A673 (cell line): ENCODE results near the gene TMEM125. TPM values are rescaled to one million over a fixed set of nuclear protein-coding genes. Genes with fewer than 3 reads are reported as not detected.

ENCODE experiments used
- BruUV-seq: library from RNA; stranded (reverse); fragments of 400-500 nt; replicated peaks from 2 replicates; lab custom pipeline; 2021; lab: Mats Ljungman, UMichigan
- CTCF ChIA-PET: fragments of 300-600 bp; sonication (Branson Sonifier 250); formaldehyde crosslinking; loops from one replicate; lab custom pipeline; 2022; ENCODE audit warnings: antibody characterized with exemption; lab: Charles Lee
- POLR2A ChIA-PET: fragments of 300-600 bp; sonication (Branson Sonifier 250); formaldehyde crosslinking; loops from one replicate; lab custom pipeline; 2022; ENCODE audit warnings: antibody characterized with exemption; ENCODE audit not compliant: low non-redundant PET; lab: Charles Lee
- DNase-seq: peaks from one replicate; pipeline ENCODE4 v3.0.0-alpha.2; 2015; ENCODE audit warnings: low spot score
- H3K27ac ChIP-seq: fragments of 200-600 bp; sonication (generic); 2 replicates; pipeline ENCODE4 v1.5.1; 2016; ENCODE audit warnings: mixed run types, low read depth, mild to moderate bottlenecking, mixed read lengths, antibody characterized with exemption, low read length; ENCODE audit not compliant: poor library complexity, severe bottlenecking
- H3K27me3 ChIP-seq: fragments of 200-600 bp; sonication (generic); replicated peaks from 2 replicates; pipeline ENCODE4 v1.6.1; 2017; ENCODE audit warnings: mixed run types, low read depth, mild to moderate bottlenecking, mixed read lengths, antibody characterized with exemption, low read length; ENCODE audit not compliant: insufficient read depth, poor library complexity
- H3K36me3 ChIP-seq: fragments of 200-600 bp; sonication (generic); 2 replicates; pipeline ENCODE4 v1.6.1; 2016; ENCODE audit warnings: mixed run types, mild to moderate bottlenecking, mixed read lengths, antibody characterized with exemption, low read length; ENCODE audit not compliant: insufficient read depth, poor library complexity, severe bottlenecking
- H3K4me1 ChIP-seq: fragments of 200-600 bp; sonication (generic); 2 replicates; pipeline ENCODE4 v1.6.1; 2017; ENCODE audit warnings: mixed run types, mild to moderate bottlenecking, mixed read lengths, antibody characterized with exemption, low read length; ENCODE audit not compliant: insufficient read depth, poor library complexity, severe bottlenecking
- H3K4me3 ChIP-seq: fragments of 200-600 bp; sonication (generic); 2 replicates; pipeline ENCODE4 v1.5.1; 2016; ENCODE audit warnings: low read depth, mixed run types, mild to moderate bottlenecking, mixed read lengths, low read length; ENCODE audit not compliant: poor library complexity, severe bottlenecking
- H3K9me3 ChIP-seq: fragments of 200-600 bp; sonication (generic); 2 replicates; pipeline ENCODE4 v1.6.1; 2016; ENCODE audit warnings: mixed run types, low read depth, mild to moderate bottlenecking, mixed read lengths, antibody characterized with exemption, low read length; ENCODE audit not compliant: poor library complexity, severe bottlenecking
- CTCF ChIP-seq: fragments of 300-800, 200-600 bp; sonication (generic); conservative IDR thresholded peaks from 2 replicates; pipeline ENCODE4 v1.5.1; 2017; ENCODE audit warnings: low read depth, mild to moderate bottlenecking, antibody characterized with exemption, low read length, moderate library complexity, mixed read lengths
- EZH2 ChIP-seq: fragments of 200-600 bp; sonication (generic); IDR thresholded peaks from 2 replicates; pipeline ENCODE4 v1.6.1; 2017; ENCODE audit warnings: borderline replicate concordance, low read depth, mild to moderate bottlenecking, mixed read lengths, antibody characterized with exemption, low read length; ENCODE audit not compliant: poor library complexity, severe bottlenecking
- intact Hi-C: fragments of 100-400 bp; cut with micrococcal nuclease; formaldehyde crosslinking; loops from one replicate; pipeline ENCODE4 v1.10.0; 2022; ENCODE audit not compliant: unreplicated experiment
- total RNA-seq: library from RNA; stranded (reverse); gene quantifications from 2 replicates; pipeline ENCODE4 v1.2.3, GENCODE V29; 2021

Gene TMEM125
- total RNA-seq, 1 experiment from 2014 or later = not detected

- no peaks in the 10 kb centered on the region for H3K4me1 ChIP-seq
- no peaks in the 10 kb centered on the region for H3K36me3 ChIP-seq
- no peak overlapping the region for H3K4me3 ChIP-seq
- TF ChIP-seq EZH2 (no peak), CTCF (no peak)
- intact Hi-C loops = no loop called here
- no TSS peak for BruUV-seq
- no peaks in the 10 kb centered on the region for H3K27me3 ChIP-seq
- ChIA-PET POLR2A (no interaction called here), CTCF (interaction anchor here (1.7 kb wide), 1 partner anchor 175 kb away, joined by 6 read pairs; no protein-coding TSS in a partner anchor)
- no peaks in the 10 kb centered on the region for H3K9me3 ChIP-seq
- no peak overlapping the region for H3K27ac ChIP-seq
- DNase-seq = no peak
Measured at GRCh38 chr1:43238991-43239469, 30.8 kb upstream of the TMEM125 start.

- intact Hi-C loops = no loop called here
- no TSS peak for BruUV-seq
- no peak for DNase-seq
- Histone ChIP-seq H3K27me3 (no peaks in the 10 kb centered on the region), H3K9me3 (no peaks in the 10 kb centered on the region), H3K4me3 (no peak overlapping the region), H3K36me3 (no peaks in the 10 kb centered on the region), H3K27ac (no peak overlapping the region), H3K4me1 (no peaks in the 10 kb centered on the region)
- TF ChIP-seq CTCF = no peak
- TF ChIP-seq EZH2 = no peak
- ChIA-PET POLR2A (no interaction called here), CTCF (interaction anchor here (1.7 kb wide), 1 partner anchor 175 kb away, joined by 6 read pairs; no protein-coding TSS in a partner anchor)
Measured at GRCh38 chr1:43239484-43239883, 30.3 kb upstream of the TMEM125 start.

GRCh38 chr1:43241413-43241836 is 28.4 kb upstream of the TMEM125 start:
- Histone ChIP-seq H3K27ac (no peak overlapping the region), H3K27me3 (no peaks in the 10 kb centered on the region), H3K4me3 (no peak overlapping the region), H3K9me3 (no peaks in the 10 kb centered on the region), H3K36me3 (no peaks in the 10 kb centered on the region), H3K4me1 (no peaks in the 10 kb centered on the region)
- CTCF ChIA-PET = no interaction called here
- BruUV-seq = no TSS peak
- TF ChIP-seq CTCF (no peak), EZH2 (no peak)
- POLR2A ChIA-PET = no interaction called here
- no peak for DNase-seq
- intact Hi-C loops = loop anchor here (10.0 kb wide), 1 partner anchor 113 kb away; the partner anchor contains the start of gene CDC20
